ENCODE measurements around the gene KIAA1671. TPM values are rescaled to one million over a fixed set of nuclear protein-coding genes. Genes with fewer than 3 reads are reported as not detected.

KIAA1671 gene
- total RNA-seq, 2 donors from 2014 or later = 16.8 to 21.7 TPM

DNA sequence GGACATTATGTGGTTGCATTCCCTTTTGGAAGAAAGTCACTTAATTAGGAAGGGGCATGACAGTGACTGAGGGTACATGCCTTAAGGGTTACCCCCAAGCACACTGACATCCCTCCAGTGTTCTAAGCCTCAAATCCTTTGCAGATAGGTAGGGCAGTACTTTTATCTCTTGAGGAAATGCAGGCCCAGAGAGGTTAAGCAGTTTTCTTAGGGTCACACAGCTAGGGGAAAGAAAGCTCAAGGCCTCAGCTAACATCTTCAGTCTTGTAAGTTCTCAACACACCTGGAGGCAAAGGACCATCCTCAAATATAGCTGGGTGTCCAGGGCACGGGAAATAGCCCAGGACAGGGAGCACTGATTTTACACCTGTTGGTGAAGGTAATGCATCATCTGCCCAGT, 31.6 kb downstream of the KIAA1671 start:
- no peaks in the 10 kb centered on the region for H3K27me3 ChIP-seq
- H3K36me3 ChIP-seq = no peaks in the 10 kb centered on the region
- no peak overlapping the region for H3K4me3 ChIP-seq
- H3K4me1 ChIP-seq = peaks cover 0 to 48% of the 10 kb centered on the region in 2 donors
- H3K27ac ChIP-seq = no peak overlapping the region
- no peak for DNase-seq (ENCODE audit: low spot score)
- TF ChIP-seq, protein P1, sequence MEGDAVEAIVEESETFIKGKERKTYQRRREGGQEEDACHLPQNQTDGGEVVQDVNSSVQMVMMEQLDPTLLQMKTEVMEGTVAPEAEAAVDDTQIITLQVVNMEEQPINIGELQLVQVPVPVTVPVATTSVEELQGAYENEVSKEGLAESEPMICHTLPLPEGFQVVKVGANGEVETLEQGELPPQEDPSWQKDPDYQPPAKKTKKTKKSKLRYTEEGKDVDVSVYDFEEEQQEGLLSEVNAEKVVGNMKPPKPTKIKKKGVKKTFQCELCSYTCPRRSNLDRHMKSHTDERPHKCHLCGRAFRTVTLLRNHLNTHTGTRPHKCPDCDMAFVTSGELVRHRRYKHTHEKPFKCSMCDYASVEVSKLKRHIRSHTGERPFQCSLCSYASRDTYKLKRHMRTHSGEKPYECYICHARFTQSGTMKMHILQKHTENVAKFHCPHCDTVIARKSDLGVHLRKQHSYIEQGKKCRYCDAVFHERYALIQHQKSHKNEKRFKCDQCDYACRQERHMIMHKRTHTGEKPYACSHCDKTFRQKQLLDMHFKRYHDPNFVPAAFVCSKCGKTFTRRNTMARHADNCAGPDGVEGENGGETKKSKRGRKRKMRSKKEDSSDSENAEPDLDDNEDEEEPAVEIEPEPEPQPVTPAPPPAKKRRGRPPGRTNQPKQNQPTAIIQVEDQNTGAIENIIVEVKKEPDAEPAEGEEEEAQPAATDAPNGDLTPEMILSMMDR (IDR thresholded peaks at IDR 0.05) = no peak
- no peaks in the 10 kb centered on the region for H3K9me3 ChIP-seq

DNA sequence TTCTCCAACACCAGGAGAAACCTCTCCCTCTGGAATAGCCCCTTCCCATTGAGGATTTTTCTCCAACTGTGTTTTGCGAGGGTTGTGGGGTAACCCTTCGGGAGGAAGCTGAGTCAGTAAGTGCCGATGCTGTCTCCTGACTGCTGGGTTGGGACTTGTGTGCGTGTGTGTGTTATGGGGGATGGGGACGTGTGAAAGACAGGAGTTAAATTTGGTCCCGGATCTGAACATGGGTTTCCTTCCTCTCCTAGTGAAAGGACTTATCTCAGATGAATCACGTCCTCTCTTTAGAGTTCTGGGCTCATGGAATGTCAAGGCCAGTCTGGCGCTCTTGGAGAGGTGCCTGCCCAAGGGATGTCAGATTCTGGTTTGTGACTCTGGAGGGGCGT, 33.3 kb downstream of the KIAA1671 start:
- peak overlapping the region; percentile 78 to 79 for H3K27ac ChIP-seq
- DNase-seq (ENCODE audit: low spot score) = peak; percentile 80
- H3K9me3 ChIP-seq = no peaks in the 10 kb centered on the region
- H3K36me3 ChIP-seq = no peaks in the 10 kb centered on the region
- H3K4me3 ChIP-seq = peak overlapping the region in 1 of 2 donors; percentile 10
- H3K4me1 ChIP-seq = peaks cover 0 to 65% of the 10 kb centered on the region in 2 donors
- TF ChIP-seq, protein P1 (IDR thresholded peaks at IDR 0.05) = no peak
- no peaks in the 10 kb centered on the region for H3K27me3 ChIP-seq

DNA sequence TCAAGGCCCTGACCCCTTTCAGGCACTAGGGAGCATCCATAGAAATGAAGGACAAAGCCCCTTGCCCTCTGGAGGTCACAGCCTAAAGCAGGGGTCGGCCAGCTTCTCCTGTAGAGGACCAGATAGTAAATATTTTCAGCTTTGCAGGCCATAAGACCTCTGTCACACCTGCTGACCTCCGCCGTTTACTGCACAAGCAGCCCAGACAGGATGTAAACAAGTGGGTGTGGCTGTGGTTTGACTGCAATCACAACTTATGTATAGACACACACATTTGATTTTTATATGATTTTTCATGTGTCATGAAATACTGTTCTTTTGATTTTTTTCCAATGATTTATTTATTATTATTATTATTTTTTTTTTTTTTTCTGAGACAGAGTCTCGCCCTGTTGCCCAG, 34.3 kb downstream of the KIAA1671 start:
- TF ChIP-seq, protein P1 (IDR thresholded peaks at IDR 0.05) = no peak
- H3K27me3 ChIP-seq = no peaks in the 10 kb centered on the region
- no peaks in the 10 kb centered on the region for H3K9me3 ChIP-seq
- peaks cover 0 to 69% of the 10 kb centered on the region in 2 donors for H3K4me1 ChIP-seq
- H3K27ac ChIP-seq = peak overlapping the region in 1 of 2 donors; percentile 38
- H3K36me3 ChIP-seq = no peaks in the 10 kb centered on the region
- DNase-seq (ENCODE audit: low spot score) = no peak
- no peak overlapping the region for H3K4me3 ChIP-seq

DNA sequence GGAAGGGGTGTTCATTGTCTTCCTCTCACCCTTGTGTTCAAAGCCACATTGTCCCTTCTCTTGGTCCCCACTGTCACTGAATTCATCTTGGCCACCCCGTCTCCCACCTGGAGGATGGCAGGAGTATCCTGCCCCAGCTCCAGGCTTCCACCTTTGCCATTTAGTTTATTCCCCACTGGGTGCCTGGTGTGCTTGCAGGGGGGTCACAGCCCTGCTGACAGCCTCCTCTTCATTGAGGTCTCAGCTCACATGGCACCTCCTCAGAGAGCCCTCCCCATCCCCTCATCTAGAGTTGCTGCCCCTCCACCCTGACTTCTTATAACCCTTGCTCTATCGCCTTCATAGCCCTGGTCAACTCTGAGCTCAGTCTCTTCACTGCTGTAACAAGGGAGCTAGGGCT, 36.6 kb downstream of the KIAA1671 start:
- Histone ChIP-seq H3K27ac (peak overlapping the region; percentile 75 to 78), H3K4me1 (peaks cover 0 to 57% of the 10 kb centered on the region in 2 donors), H3K4me3 (no peak overlapping the region), H3K9me3 (no peaks in the 10 kb centered on the region), H3K27me3 (no peaks in the 10 kb centered on the region), H3K36me3 (no peaks in the 10 kb centered on the region)
- TF ChIP-seq, protein P1 (IDR thresholded peaks at IDR 0.05) = no peak
- DNase-seq (ENCODE audit: low spot score) = no peak

DNA sequence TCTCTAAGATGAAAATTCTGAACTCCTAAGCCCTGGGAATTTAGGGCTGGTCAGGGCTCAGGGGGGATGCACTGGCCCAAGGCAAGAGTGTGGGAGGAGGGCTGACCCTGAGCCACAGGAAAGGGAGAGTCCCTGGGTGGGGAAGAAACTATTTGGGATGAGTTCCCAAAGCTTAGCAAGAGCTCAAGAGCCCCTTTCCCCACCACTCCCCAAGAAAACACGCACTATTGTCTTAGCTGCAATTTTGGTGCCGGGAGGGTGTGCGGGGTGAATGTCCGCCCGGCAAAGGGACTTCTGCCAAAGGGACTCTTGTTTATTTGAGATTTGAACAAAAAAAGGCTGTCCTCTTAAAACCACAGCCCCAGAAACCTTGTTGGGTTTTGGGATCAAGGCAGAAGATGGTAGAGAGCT, 37.0 kb downstream of the KIAA1671 start:
- Histone ChIP-seq H3K9me3 (no peaks in the 10 kb centered on the region), H3K27ac (peak overlapping the region; percentile 75 to 78), H3K36me3 (no peaks in the 10 kb centered on the region), H3K4me1 (peaks cover 0 to 58% of the 10 kb centered on the region in 2 donors), H3K4me3 (no peak overlapping the region), H3K27me3 (no peaks in the 10 kb centered on the region)
- TF ChIP-seq, protein P1 (IDR thresholded peaks at IDR 0.05) = no peak
- DNase-seq (ENCODE audit: low spot score) = no peak

DNA sequence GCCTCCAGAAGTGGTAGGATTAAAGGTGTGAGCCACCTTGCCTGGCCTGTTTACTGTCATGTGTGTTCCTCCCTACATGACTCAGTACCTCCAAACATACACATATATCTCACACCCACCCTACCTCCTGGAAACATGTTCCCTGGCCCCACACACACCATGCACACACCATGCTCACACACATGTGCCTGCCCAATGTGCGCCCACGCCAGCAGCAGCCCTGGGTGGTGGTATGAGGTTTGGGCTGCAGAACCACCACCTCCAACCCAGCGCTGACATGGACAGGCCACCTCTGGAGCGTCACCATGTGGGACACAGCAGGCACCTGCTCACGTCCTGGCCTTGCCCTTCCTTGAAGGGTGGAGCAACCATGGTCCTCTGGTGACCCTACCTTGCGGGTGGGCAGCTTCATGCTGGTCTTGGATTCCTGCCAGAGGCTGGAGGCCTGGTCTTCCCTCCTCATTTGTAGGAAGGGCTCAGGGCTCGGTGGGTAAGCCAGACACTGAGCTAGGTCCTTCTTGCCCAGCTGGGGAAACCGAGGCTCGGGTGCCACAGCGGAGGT, 37.9 kb downstream of the KIAA1671 start:
- H3K4me3 ChIP-seq = no peak overlapping the region
- TF ChIP-seq, protein P1 (IDR thresholded peaks at IDR 0.05) = no peak
- H3K9me3 ChIP-seq = no peaks in the 10 kb centered on the region
- DNase-seq (ENCODE audit: low spot score) = no peak
- H3K4me1 ChIP-seq = peaks cover 0 to 55% of the 10 kb centered on the region in 2 donors
- H3K27me3 ChIP-seq = no peaks in the 10 kb centered on the region
- no peaks in the 10 kb centered on the region for H3K36me3 ChIP-seq
- peak overlapping the region; percentile 75 to 78 for H3K27ac ChIP-seq
